ENCODE results near the gene DDIT3. TPM values are rescaled to one million over a fixed set of nuclear protein-coding genes. Genes with fewer than 3 reads are reported as not detected.

Gene DDIT3
- total RNA-seq, 1 experiment from 2014 or later = 3.4 TPM

GRCh38 chr12:57552835-57553313 is 32.6 kb upstream of the DDIT3 start:
- DNase-seq (ENCODE audit: low spot score) (no peak), ATAC-seq (no peak)
- CTCF ChIA-PET = interaction anchor here (1.1 to 1.3 kb wide), 2 partner anchors 31 to 204 kb away, joined by 3 read pairs; no protein-coding TSS in a partner anchor
- H3K4me3 Mint-ChIP-seq = no peak overlapping the region
- no peak overlapping the region for H3K27ac Mint-ChIP-seq
- H3K9me3 Mint-ChIP-seq = no peaks in the 10 kb centered on the region
- TF ChIP-seq ZSCAN18 (CRISPR knock-in tag; IDR thresholded peaks at IDR 0.05) (no peak), PREB (CRISPR knock-in tag; IDR thresholded peaks at IDR 0.05; ENCODE audit: borderline replicate concordance) (no peak), ERG (CRISPR knock-in tag; IDR thresholded peaks at IDR 0.05) (no peak), MYBL2 (CRISPR knock-in tag; IDR thresholded peaks at IDR 0.05) (no peak), TP53 (CRISPR knock-in tag; IDR thresholded peaks at IDR 0.05) (no peak), AR (CRISPR knock-in tag; IDR thresholded peaks at IDR 0.05) (no peak), NFE2L1 (CRISPR knock-in tag; IDR thresholded peaks at IDR 0.05) (no peak), PRDM15 (CRISPR knock-in tag; IDR thresholded peaks at IDR 0.05) (no peak), MAX (CRISPR knock-in tag; IDR thresholded peaks at IDR 0.05) (no peak)
- POLR2A ChIA-PET = no interaction called here
- H3K36me3 Mint-ChIP-seq = no peaks in the 10 kb centered on the region
- H3K4me1 Mint-ChIP-seq = peaks cover 33% of the 10 kb centered on the region
- peaks cover 16% of the 10 kb centered on the region for H3K27me3 Mint-ChIP-seq (ENCODE audit: low read depth)

GRCh38 chr12:57552306-57552651 is 32.0 kb upstream of the DDIT3 start:
- Mint-ChIP-seq H3K36me3 (no peaks in the 10 kb centered on the region), H3K9me3 (no peaks in the 10 kb centered on the region), H3K27me3 (ENCODE audit: low read depth) (peaks cover 22% of the 10 kb centered on the region), H3K4me3 (no peak overlapping the region), H3K27ac (no peak overlapping the region), H3K4me1 (peaks cover 36% of the 10 kb centered on the region)
- ATAC-seq (no peak), DNase-seq (ENCODE audit: low spot score) (no peak)
- ChIA-PET POLR2A (no interaction called here), CTCF (interaction anchor here (1.1 to 1.6 kb wide), 3 partner anchors 31 to 205 kb away, joined by 3 to 5 read pairs (median 4); no protein-coding TSS in a partner anchor)
- TF ChIP-seq JAZF1 (CRISPR knock-in tag; IDR thresholded peaks at IDR 0.05) (no peak), ARID4B (CRISPR knock-in tag; IDR thresholded peaks at IDR 0.05; ENCODE audit: borderline replicate concordance) (no peak), CBFB (CRISPR knock-in tag; IDR thresholded peaks at IDR 0.05; ENCODE audit: low read depth) (no peak), USF1 (CRISPR knock-in tag; IDR thresholded peaks at IDR 0.05) (no peak), EMX1 (CRISPR knock-in tag; IDR thresholded peaks at IDR 0.05) (no peak), CDX4 (CRISPR knock-in tag; IDR thresholded peaks at IDR 0.05; ENCODE audit: borderline replicate concordance) (no peak), ZNF423 (CRISPR knock-in tag; IDR thresholded peaks at IDR 0.05) (no peak), ZMAT4 (CRISPR knock-in tag; IDR thresholded peaks at IDR 0.05) (no peak), GABPB1 (CRISPR knock-in tag; IDR thresholded peaks at IDR 0.05) (no peak)

Measured in WTC11 (cell line).